Panc1 (cell line): ENCODE measurements around the gene PPP6R2. TPM values are rescaled to one million over a fixed set of nuclear protein-coding genes. Genes with fewer than 3 reads are reported as not detected.

Source experiments
- ATAC-seq: fragments of 200-7000 bp; cut with Tn5 transposase; 2 replicates; pipeline ENCODE4 v1.9.1; 2020; ENCODE audit warnings: mild to moderate bottlenecking, moderate library complexity
- BruUV-seq: library from RNA; stranded (reverse); fragments of 400-500 nt; replicated peaks from 2 replicates; lab custom pipeline; 2021; lab: Mats Ljungman, UMichigan
- CTCF ChIA-PET: fragments of 300-600 bp; sonication (Branson Sonifier 250); formaldehyde crosslinking; loops from one replicate; lab custom pipeline; 2022; ENCODE audit warnings: antibody characterized with exemption; lab: Charles Lee
- POLR2A ChIA-PET: fragments of 300-600 bp; sonication (Branson Sonifier 250); formaldehyde crosslinking; loops from one replicate; lab custom pipeline; 2022; ENCODE audit warnings: antibody characterized with exemption; lab: Charles Lee
- DNase-seq: peaks from one replicate; pipeline ENCODE4 v3.0.0-alpha.2; 2010; ENCODE audit warnings: low read depth, low spot score
- H3K27ac ChIP-seq: 2 replicates; pipeline ENCODE4 v1.5.1; 2011; ENCODE audit warnings: mild to moderate bottlenecking, low read length, inconsistent platforms
- H3K27me3 ChIP-seq: fragments of 200-500 bp; sonication (Bioruptor generic); 2 replicates; pipeline ENCODE4 v1.6.0; 2014; ENCODE audit warnings: low read length, inconsistent platforms; ENCODE audit not compliant: control insufficient read depth, insufficient read depth
- H3K36me3 ChIP-seq: fragments of 200-500 bp; sonication (Bioruptor generic); 2 replicates; pipeline ENCODE4 v1.5.1; 2014; ENCODE audit warnings: inconsistent platforms, mild to moderate bottlenecking, low read length, moderate library complexity; ENCODE audit not compliant: control insufficient read depth, insufficient read depth
- H3K4me1 ChIP-seq: 2 replicates; pipeline ENCODE4 v1.5.1; 2011; ENCODE audit warnings: inconsistent platforms, mild to moderate bottlenecking, low read length, moderate library complexity; ENCODE audit not compliant: control insufficient read depth, insufficient read depth
- H3K4me3 ChIP-seq, 2 experiments: 2 replicates each; pipeline ENCODE4 v1.5.1; 2011 to 2012; ENCODE audit warnings: low read depth in 2 of 2, low read length in 2 of 2, mild to moderate bottlenecking in 2 of 2, inconsistent platforms in 1 of 2, moderate library complexity in 1 of 2
- H3K9me3 ChIP-seq: fragments of 200-500 bp; sonication (Bioruptor generic); 2 replicates; pipeline ENCODE4 v1.5.1; 2014; ENCODE audit warnings: low read depth, mild to moderate bottlenecking, inconsistent platforms, low read length, moderate library complexity; ENCODE audit not compliant: control insufficient read depth, insufficient read depth
- CTCF ChIP-seq: fragments of 450-650 bp; IDR thresholded peaks from 2 replicates; pipeline ENCODE4 v1.5.1; 2017; ENCODE audit warnings: mild to moderate bottlenecking
- POLR2AphosphoS5 ChIP-seq: IDR thresholded peaks from 2 replicates; pipeline ENCODE4 v1.6.1; 2012; ENCODE audit warnings: mild to moderate bottlenecking, low read depth, low read length, moderate library complexity
- REST ChIP-seq, 2 experiments: IDR thresholded peaks; 2 replicates each; pipeline ENCODE4 v1.6.1; 2011 to 2012; ENCODE audit warnings: low read depth in 2 of 2, control low read depth in 1 of 2, low read length in 1 of 2, mild to moderate bottlenecking in 1 of 2, moderate library complexity in 1 of 2; ENCODE audit not compliant: insufficient read depth in 1 of 2
- SIN3A ChIP-seq: IDR thresholded peaks from 2 replicates; pipeline ENCODE4 v1.6.1; 2012; ENCODE audit warnings: low read depth, mild to moderate bottlenecking, low read length, moderate library complexity, borderline replicate concordance; ENCODE audit not compliant: insufficient read depth
- TCF7L2 ChIP-seq: IDR thresholded peaks from 2 replicates; pipeline ENCODE4 v1.6.1; 2011; ENCODE audit warnings: mild to moderate bottlenecking, low read depth, low read length, inconsistent platforms
- in situ Hi-C: cut with HindIII; loops from 2 replicates; pipeline ENCODE4 v1.10.0; 2016; ENCODE audit warnings: low sequenced_read_pairs, low pct_unique_long_range_greater_than_20kb
- intact Hi-C: fragments of 100-400 bp; cut with micrococcal nuclease; formaldehyde crosslinking; loops from one replicate; pipeline ENCODE4 v1.10.0; 2022; ENCODE audit not compliant: unreplicated experiment
- total RNA-seq: library from RNA; stranded (reverse); gene quantifications from one replicate; pipeline ENCODE4 v1.2.1, GENCODE V29; 2021; ENCODE audit not compliant: unreplicated experiment

Gene PPP6R2
- total RNA-seq, 1 experiment from 2014 or later: 52.8 TPM

- Histone ChIP-seq H3K9me3 (no peaks in the 10 kb centered on the region), H3K4me1 (peaks cover 29% of the 10 kb centered on the region), H3K4me3 (no peak overlapping the region), H3K27ac (no peak overlapping the region), H3K36me3 (no peaks in the 10 kb centered on the region), H3K27me3 (no peaks in the 10 kb centered on the region)
- intact Hi-C loops: no loop called here
- DNase-seq (no peak), ATAC-seq (no peak)
- CTCF ChIA-PET: no interaction called here
- POLR2A ChIA-PET: no interaction called here
- in situ Hi-C loops: no loop called here
- no TSS peak for BruUV-seq
- TF ChIP-seq SIN3A (no peak), CTCF (no peak), REST (IDR thresholded peaks at IDR 0.05; ENCODE audit: insufficient read depth in 1 of 2, low read depth in 2 of 2, low read length in 1 of 2) (no peak), POLR2AphosphoS5 (no peak), TCF7L2 (no peak)
These were observed 30.8 kb upstream of the PPP6R2 start for GRCh38 chr22:50312371-50312770.

GRCh38 chr22:50313021-50313420 is 30.1 kb upstream of the PPP6R2 start:
- ATAC-seq (no peak), DNase-seq (no peak)
- no peaks in the 10 kb centered on the region for H3K9me3 ChIP-seq
- H3K36me3 ChIP-seq: no peaks in the 10 kb centered on the region
- ChIA-PET POLR2A (no interaction called here), CTCF (no interaction called here)
- no peak overlapping the region for H3K4me3 ChIP-seq
- peaks cover 27% of the 10 kb centered on the region for H3K4me1 ChIP-seq
- TF ChIP-seq REST (IDR thresholded peaks at IDR 0.05; ENCODE audit: insufficient read depth in 1 of 2, low read depth in 2 of 2, low read length in 1 of 2) (no peak), SIN3A (no peak), TCF7L2 (no peak), POLR2AphosphoS5 (no peak), CTCF (no peak)
- no peak overlapping the region for H3K27ac ChIP-seq
- BruUV-seq: no TSS peak
- H3K27me3 ChIP-seq: no peaks in the 10 kb centered on the region
- intact Hi-C loops: no loop called here
- in situ Hi-C loops: no loop called here
